Body of pancreas (tissue), 4 donors: Measurements from ENCODE around the gene CHCHD10. TPM values are rescaled to one million over a fixed set of nuclear protein-coding genes. Genes with fewer than 3 reads are reported as not detected.

Source experiments
- ATAC-seq: fragments of 150-250 bp; one replicate; pipeline ENCODE4 v1.9.1; 2016
- DNase-seq, 4 donors: peaks; one replicate each; pipeline ENCODE4 v3.0.0-alpha.2; 2019
- H3K27ac ChIP-seq, 4 donors: fragments of 200-600 bp; sonication (generic); 1 replicate in 3 of 4; 2 replicates in 1 of 4; pipeline versions ENCODE4 v1.5.1 to v1.6.1; 2016 to 2019; ENCODE audit warnings: mild to moderate bottlenecking in 1 of 4, mixed read lengths in 1 of 4, moderate library complexity in 1 of 4
- H3K27me3 ChIP-seq, 2 donors: fragments of 200-600 bp; sonication (generic); one replicate each; pipeline ENCODE4 v1.6.0; 2016; ENCODE audit warnings: mild to moderate bottlenecking in 1 of 2
- H3K36me3 ChIP-seq, 2 donors: fragments of 200-600 bp; sonication (generic); replicated peaks in 1 of 2; 2 replicates each; pipeline ENCODE4 v1.5.1; 2016; ENCODE audit warnings: low read depth in 2 of 2; ENCODE audit not compliant: insufficient read depth in 1 of 2
- H3K4me1 ChIP-seq: fragments of 200-600 bp; sonication (generic); one replicate; pipeline ENCODE4 v1.6.0; 2016
- H3K4me3 ChIP-seq, 2 donors: fragments of 200-600 bp; sonication (generic); 1 replicate in 1 of 2; 2 replicates in 1 of 2; pipeline ENCODE4 v1.5.1; 2016 to 2019
- H3K9me3 ChIP-seq, 3 donors: fragments of 200-600 bp; sonication (generic); 1 replicate in 2 of 3; 2 replicates in 1 of 3; pipeline ENCODE4 v1.5.1; 2016
- POLR2A ChIP-seq, 3 donors: fragments of 450-650 bp; IDR thresholded peaks; one replicate each; pipeline ENCODE4 v1.6.1; 2016; ENCODE audit warnings: antibody characterized with exemption in 3 of 3, mild to moderate bottlenecking in 2 of 3
- WGBS, 2 donors: methylation state at CpG; one replicate each; pipeline ENCODE4 v1.1.5; 2017; 5-methylcytosine and 5-hydroxymethylcytosine counted together
- intact Hi-C: fragments of 100-400 bp; cut with DNase I; formaldehyde crosslinking; loops from one replicate; pipeline ENCODE4 v1.15.1; 2023
- total RNA-seq, 2 donors: library from RNA; depleted of rRNA; stranded (reverse); fragments of >200 nt; gene quantifications; one replicate each; pipeline ENCODE4 v1.1.0, GENCODE V29; 2016
- TF ChIP-seq, protein P1 (sequence below), 7 experiments: fragments of 450-650 bp in 4 of 7; fragments of 200-600 bp in 3 of 7; sonication (generic) in 3 of 7; IDR thresholded peaks; one replicate each; pipeline ENCODE4 v1.5.1; 2016 to 2019; ENCODE audit warnings: antibody characterized with exemption in 7 of 7

The CHCHD10 gene
- total RNA-seq, 2 donors from 2014 or later, result 18.2 to 116 TPM

- ATAC-seq (peak; percentile 10), DNase-seq (peak in 2 of 4 donors; percentile 42 to 53)
- H3K4me1 ChIP-seq, result peaks cover 21% of the 10 kb centered on the region
- TF ChIP-seq, protein P1, sequence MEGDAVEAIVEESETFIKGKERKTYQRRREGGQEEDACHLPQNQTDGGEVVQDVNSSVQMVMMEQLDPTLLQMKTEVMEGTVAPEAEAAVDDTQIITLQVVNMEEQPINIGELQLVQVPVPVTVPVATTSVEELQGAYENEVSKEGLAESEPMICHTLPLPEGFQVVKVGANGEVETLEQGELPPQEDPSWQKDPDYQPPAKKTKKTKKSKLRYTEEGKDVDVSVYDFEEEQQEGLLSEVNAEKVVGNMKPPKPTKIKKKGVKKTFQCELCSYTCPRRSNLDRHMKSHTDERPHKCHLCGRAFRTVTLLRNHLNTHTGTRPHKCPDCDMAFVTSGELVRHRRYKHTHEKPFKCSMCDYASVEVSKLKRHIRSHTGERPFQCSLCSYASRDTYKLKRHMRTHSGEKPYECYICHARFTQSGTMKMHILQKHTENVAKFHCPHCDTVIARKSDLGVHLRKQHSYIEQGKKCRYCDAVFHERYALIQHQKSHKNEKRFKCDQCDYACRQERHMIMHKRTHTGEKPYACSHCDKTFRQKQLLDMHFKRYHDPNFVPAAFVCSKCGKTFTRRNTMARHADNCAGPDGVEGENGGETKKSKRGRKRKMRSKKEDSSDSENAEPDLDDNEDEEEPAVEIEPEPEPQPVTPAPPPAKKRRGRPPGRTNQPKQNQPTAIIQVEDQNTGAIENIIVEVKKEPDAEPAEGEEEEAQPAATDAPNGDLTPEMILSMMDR (IDR thresholded peaks at IDR 0.05), result no peak
- no peak for TF ChIP-seq POLR2A (IDR thresholded peaks at IDR 0.05)
- H3K9me3 ChIP-seq, result no peaks in the 10 kb centered on the region
- H3K36me3 ChIP-seq, result no peaks in the 10 kb centered on the region
- H3K27ac ChIP-seq, result peak overlapping the region; percentile 87 to 95 (median 92)
- intact Hi-C loops, result no loop called here
- H3K4me3 ChIP-seq, result peak overlapping the region; percentile 45 to 53
- no peaks in the 10 kb centered on the region for H3K27me3 ChIP-seq
- 15 to 22% methylated on average over 9 to 21 of the region's 22 CpGs for WGBS, 2 donors
Measured at GRCh38 chr22:23751441-23751996, 16.3 kb downstream of the CHCHD10 start.

DNA sequence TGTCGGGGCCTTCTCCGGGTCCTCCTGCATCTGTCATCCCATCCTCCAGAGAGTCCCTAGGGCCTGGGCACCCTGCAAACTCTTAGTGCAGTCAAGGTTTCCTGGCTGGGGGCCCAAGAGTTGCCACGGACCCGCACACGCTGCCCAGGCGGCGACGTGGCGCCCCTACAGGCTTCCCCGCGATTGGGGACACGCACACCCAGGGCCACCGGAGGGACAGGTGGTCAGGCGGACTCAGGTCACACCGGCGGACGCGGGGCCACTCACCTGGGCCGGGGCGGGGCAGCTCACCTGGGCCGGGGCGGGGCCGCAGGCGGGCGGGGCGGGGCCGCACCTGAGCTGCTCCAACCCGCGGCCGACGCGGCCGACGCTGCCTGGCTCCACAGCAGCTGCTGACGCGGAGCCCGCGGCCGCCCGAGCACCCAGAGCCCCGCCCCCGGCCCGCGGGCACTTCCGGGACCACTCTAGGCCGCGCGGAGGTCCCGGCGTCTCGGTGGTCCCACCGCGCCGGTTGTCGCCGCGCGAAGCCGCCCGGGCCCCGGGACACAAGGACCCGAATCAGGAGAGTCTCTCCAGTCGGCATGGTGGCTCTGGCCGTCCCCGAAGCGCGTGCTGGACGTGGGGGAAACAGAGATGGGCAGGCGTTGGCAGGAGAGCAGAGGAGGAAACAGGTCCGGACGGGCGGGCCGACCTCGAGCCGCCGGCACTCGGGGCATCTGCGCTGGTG is 16.9 kb downstream of the CHCHD10 start, which contains the start of gene ZNF70:
ZNF70 (minus strand) TSS at position 399 of the 727 bp plus-strand sequence. CDS start 5,972 bp downstream, outside the sequence.
- intact Hi-C loops, result no loop called here
- no peaks in the 10 kb centered on the region for H3K9me3 ChIP-seq
- DNase-seq (peak; percentile 93 to 96 (median 94)), ATAC-seq (peak; percentile 94)
- peak; percentile 74 to 84 (median 82) for TF ChIP-seq POLR2A (IDR thresholded peaks at IDR 0.05)
- TF ChIP-seq, protein P1 (IDR thresholded peaks at IDR 0.05), result peak in 4 of 7 experiments; percentile 30 to 45 (median 39)
- H3K27me3 ChIP-seq, result no peaks in the 10 kb centered on the region
- H3K4me1 ChIP-seq, result peaks cover 27% of the 10 kb centered on the region
- H3K27ac ChIP-seq, result peak within 1 kb of the TSS; percentile 87 to 95 (median 92)
- no peaks in the 10 kb centered on the region for H3K36me3 ChIP-seq
- WGBS, 2 donors, result 0 to 1% methylated on average over 2 to 78 of the region's 78 CpGs
- H3K4me3 ChIP-seq, result peak within 1 kb of the TSS; percentile 45 to 53

GRCh38 chr22:23750367-23750713 is 17.4 kb downstream of the CHCHD10 start:
- Histone ChIP-seq H3K4me3 (peak overlapping the region; percentile 15 to 42), H3K27ac (peak overlapping the region; percentile 87 to 95 (median 92)), H3K36me3 (no peaks in the 10 kb centered on the region), H3K4me1 (peaks cover 31% of the 10 kb centered on the region), H3K9me3 (no peaks in the 10 kb centered on the region), H3K27me3 (no peaks in the 10 kb centered on the region)
- DNase-seq (no peak), ATAC-seq (peak; percentile 1)
- intact Hi-C loops, result no loop called here
- TF ChIP-seq, protein P1 (IDR thresholded peaks at IDR 0.05), result no peak
- no peak for TF ChIP-seq POLR2A (IDR thresholded peaks at IDR 0.05)
- 17 to 24% methylated on average over 5 of the region's 5 CpGs for WGBS, 2 donors

GRCh38 chr22:23749841-23750301 is 17.9 kb downstream of the CHCHD10 start:
- H3K9me3 ChIP-seq, result no peaks in the 10 kb centered on the region
- WGBS, 2 donors, result 33 to 38% methylated on average over 12 of the region's 12 CpGs
- H3K4me3 ChIP-seq, result peak overlapping the region; percentile 15 to 42
- H3K27me3 ChIP-seq, result no peaks in the 10 kb centered on the region
- H3K4me1 ChIP-seq, result peaks cover 31% of the 10 kb centered on the region
- TF ChIP-seq, protein P1 (IDR thresholded peaks at IDR 0.05), result no peak
- no peak for TF ChIP-seq POLR2A (IDR thresholded peaks at IDR 0.05)
- DNase-seq (no peak), ATAC-seq (no peak)
- H3K36me3 ChIP-seq, result peaks cover 0 to 2% of the 10 kb centered on the region in 2 donors
- intact Hi-C loops, result no loop called here
- peak overlapping the region; percentile 87 to 95 (median 92) for H3K27ac ChIP-seq
